Loucy (cell line): Measurements from ENCODE around the gene GRID2.

Experiments used
- H2AFZ ChIP-seq: fragments of 200-600 bp; sonication (generic); 2 replicates; pipeline ENCODE4 v1.6.0; 2016; ENCODE audit warnings: antibody characterized with exemption, mild to moderate bottlenecking, low read length, moderate library complexity
- H3F3A ChIP-seq: fragments of 200-600 bp; 2 replicates; pipeline ENCODE4 v1.6.0; 2016; ENCODE audit warnings: antibody characterized with exemption, low read depth, mild to moderate bottlenecking
- H3K27me3 ChIP-seq: fragments of 200-600 bp; sonication (generic); 2 replicates; pipeline ENCODE4 v1.6.1; 2014; ENCODE audit warnings: low read length, mild to moderate bottlenecking; ENCODE audit not compliant: insufficient read depth, poor library complexity, severe bottlenecking
- H3K36me3 ChIP-seq: fragments of 200-600 bp; sonication (generic); 2 replicates; pipeline ENCODE4 v1.6.1; 2016; ENCODE audit warnings: low read length; ENCODE audit not compliant: insufficient read depth
- H3K4me1 ChIP-seq: fragments of 200-600 bp; sonication (generic); 2 replicates; pipeline ENCODE4 v1.5.1; 2014; ENCODE audit warnings: low read length, mild to moderate bottlenecking; ENCODE audit not compliant: insufficient read depth, poor library complexity, severe bottlenecking
- H3K4me2 ChIP-seq: fragments of 200-600 bp; sonication (generic); 2 replicates; pipeline ENCODE4 v1.6.0; 2014; ENCODE audit warnings: antibody characterized with exemption, low read length, low read depth, mild to moderate bottlenecking; ENCODE audit not compliant: poor library complexity, severe bottlenecking
- H3K4me3 ChIP-seq: fragments of 200-600 bp; sonication (generic); 2 replicates; pipeline ENCODE4 v1.5.1; 2014; ENCODE audit warnings: low read length, mild to moderate bottlenecking, mixed read lengths; ENCODE audit not compliant: poor library complexity, severe bottlenecking
- H3K79me2 ChIP-seq: fragments of 200-600 bp; sonication (generic); 2 replicates; pipeline ENCODE4 v1.6.1; 2014; ENCODE audit warnings: low read length; ENCODE audit not compliant: insufficient read depth
- H3K9ac ChIP-seq: fragments of 200-600 bp; sonication (generic); 2 replicates; pipeline ENCODE4 v1.6.0; 2014; ENCODE audit warnings: mild to moderate bottlenecking, low read depth, low read length, moderate library complexity; ENCODE audit not compliant: poor library complexity, severe bottlenecking
- H3K9me2 ChIP-seq: fragments of 200-600 bp; sonication (generic); replicated peaks from 2 replicates; pipeline ENCODE4 v1.6.1; 2016; ENCODE audit warnings: low read depth, low read length, mixed read lengths
- H3K9me3 ChIP-seq: fragments of 200-600 bp; sonication (generic); 2 replicates; pipeline ENCODE4 v1.6.1; 2014; ENCODE audit warnings: mild to moderate bottlenecking, antibody characterized with exemption, low read length, low read depth; ENCODE audit not compliant: insufficient read depth
- H4K20me1 ChIP-seq: fragments of 200-600 bp; sonication (generic); 2 replicates; pipeline ENCODE4 v1.6.0; 2014; ENCODE audit warnings: antibody characterized with exemption, low read length, mild to moderate bottlenecking; ENCODE audit not compliant: insufficient read depth, poor library complexity, severe bottlenecking
- CTCF ChIP-seq: fragments of 200-600 bp; sonication (generic); conservative IDR thresholded peaks from 2 replicates; pipeline ENCODE4 v1.5.1; 2014; ENCODE audit warnings: mild to moderate bottlenecking, antibody characterized with exemption, low read length
- EZH2phosphoT487 ChIP-seq: fragments of 200-600 bp; IDR thresholded peaks from 2 replicates; pipeline ENCODE4 v1.6.1; 2018; ENCODE audit warnings: antibody characterized with exemption, mild to moderate bottlenecking, moderate library complexity, borderline replicate concordance

The GRID2 gene

GRCh38 chr4:92357966-92358365 is 54.2 kb downstream of the GRID2 start:
- Histone ChIP-seq H3K4me3 (no peak overlapping the region), H4K20me1 (no peaks in the 10 kb centered on the region), H2AFZ (no peak overlapping the region), H3F3A (no peaks in the 10 kb centered on the region), H3K9me3 (no peaks in the 10 kb centered on the region), H3K79me2 (no peaks in the 10 kb centered on the region), H3K9me2 (no peaks in the 10 kb centered on the region), H3K9ac (no peak overlapping the region), H3K27me3 (no peaks in the 10 kb centered on the region), H3K36me3 (no peaks in the 10 kb centered on the region), H3K4me2 (no peak overlapping the region), H3K4me1 (no peaks in the 10 kb centered on the region)
- TF ChIP-seq CTCF = no peak
- TF ChIP-seq EZH2phosphoT487 = no peak

- no peaks in the 10 kb centered on the region for H4K20me1 ChIP-seq
- TF ChIP-seq CTCF = no peak
- H3K27me3 ChIP-seq = no peaks in the 10 kb centered on the region
- H3K79me2 ChIP-seq = no peaks in the 10 kb centered on the region
- H2AFZ ChIP-seq = no peak overlapping the region
- H3K36me3 ChIP-seq = no peaks in the 10 kb centered on the region
- H3K4me1 ChIP-seq = no peaks in the 10 kb centered on the region
- no peaks in the 10 kb centered on the region for H3F3A ChIP-seq
- H3K4me2 ChIP-seq = no peak overlapping the region
- H3K9me3 ChIP-seq = no peaks in the 10 kb centered on the region
- no peak overlapping the region for H3K4me3 ChIP-seq
- no peaks in the 10 kb centered on the region for H3K9me2 ChIP-seq
- no peak overlapping the region for H3K9ac ChIP-seq
These were observed 55.7 kb downstream of the GRID2 start for GRCh38 chr4:92359491-92359890.

GRCh38 chr4:92362028-92362427 is 58.3 kb downstream of the GRID2 start:
- Histone ChIP-seq H3K36me3 (no peaks in the 10 kb centered on the region), H3K9me2 (no peaks in the 10 kb centered on the region), H3F3A (no peaks in the 10 kb centered on the region), H4K20me1 (no peaks in the 10 kb centered on the region), H2AFZ (no peak overlapping the region), H3K27me3 (no peaks in the 10 kb centered on the region), H3K4me3 (no peak overlapping the region), H3K9ac (no peak overlapping the region), H3K79me2 (no peaks in the 10 kb centered on the region), H3K4me1 (no peaks in the 10 kb centered on the region), H3K4me2 (no peak overlapping the region), H3K9me3 (no peaks in the 10 kb centered on the region)
- TF ChIP-seq EZH2phosphoT487 = no peak
- no peak for TF ChIP-seq CTCF
